H1 (cell line): ENCODE results near the gene ART4. TPM values are rescaled to one million over a fixed set of nuclear protein-coding genes. Genes with fewer than 3 reads are reported as not detected.

ENCODE experiments used
- CTCF ChIA-PET: fragments of 300-600 bp; sonication (Branson Sonifier 250); formaldehyde crosslinking; loops from one replicate; lab custom pipeline; 2021; ENCODE audit not compliant: partially characterized antibody; lab: Charles Lee
- POLR2A ChIA-PET: fragments of 300-600 bp; sonication (Branson Sonifier 250); formaldehyde crosslinking; loops from one replicate; lab custom pipeline; 2021; ENCODE audit warnings: inconsistent platforms; ENCODE audit not compliant: partially characterized antibody; lab: Charles Lee
- DNase-seq, 2 experiments: peaks; one replicate each; pipeline versions ENCODE4 v3.0.0 to v3.0.0-alpha.2; 2010 to 2022; ENCODE audit warnings: low spot score in 2 of 2, low read depth in 1 of 2, mixed read lengths in 1 of 2
- FAIRE-seq: peaks from 2 replicates; lab custom pipeline; 2011; peaks lifted over from hg19 to GRCh38; lab: Jason Lieb, UNC
- H2AFZ ChIP-seq: 2 replicates; pipeline ENCODE4 v1.8.1; 2012; ENCODE audit warnings: low read length, inconsistent platforms
- H2AK5ac ChIP-seq: 2 replicates; pipeline ENCODE4 v1.6.1; 2013; ENCODE audit warnings: low read depth, low read length
- H2BK120ac ChIP-seq: replicated peaks from 2 replicates; pipeline ENCODE3; 2013; ENCODE audit warnings: low read depth, low read length, inconsistent platforms
- H2BK12ac ChIP-seq: 2 replicates; pipeline ENCODE4 v1.6.1; 2013; ENCODE audit warnings: low read depth, low read length
- H2BK15ac ChIP-seq: 2 replicates; pipeline ENCODE4 v1.6.1; 2013; ENCODE audit warnings: low read length
- H2BK20ac ChIP-seq: 2 replicates; pipeline ENCODE4 v1.6.1; 2013; ENCODE audit warnings: low read length
- H2BK5ac ChIP-seq: 2 replicates; pipeline ENCODE4 v1.6.1; 2013; ENCODE audit warnings: low read depth, low read length
- H3K14ac ChIP-seq: 2 replicates; pipeline ENCODE4 v1.6.1; 2013; ENCODE audit warnings: inconsistent platforms; ENCODE audit not compliant: insufficient read length
- H3K18ac ChIP-seq: 2 replicates; pipeline ENCODE4 v1.6.1; 2013; ENCODE audit warnings: low read length; ENCODE audit errors: extremely low read depth
- H3K23ac ChIP-seq: 2 replicates; pipeline ENCODE4 v1.6.1; 2013; ENCODE audit warnings: inconsistent platforms; ENCODE audit not compliant: insufficient read length
- H3K23me2 ChIP-seq: 2 replicates; pipeline ENCODE4 v1.6.1; 2013; ENCODE audit warnings: low read depth, low read length
- H3K27ac ChIP-seq: 2 replicates; pipeline ENCODE4 v1.6.1; 2011; ENCODE audit warnings: low read depth, low read length, inconsistent platforms
- H3K27me3 ChIP-seq, 4 experiments: replicated peaks in 1 of 4; 1 replicate in 1 of 4; 2 replicates in 3 of 4; pipeline versions ENCODE4 v1.6.1 to v1.8.1; 2011 to 2013; ENCODE audit warnings: low read length in 3 of 4, mild to moderate bottlenecking in 3 of 4, inconsistent platforms in 2 of 4, mixed read lengths in 2 of 4, moderate library complexity in 1 of 4; ENCODE audit not compliant: control insufficient read depth in 3 of 4, insufficient read depth in 3 of 4; ENCODE audit errors: extremely low read depth in 1 of 4
- H3K36me3 ChIP-seq, 4 experiments: 2 replicates each; pipeline versions ENCODE4 v1.6.1 to v1.8.1; 2011 to 2013; ENCODE audit warnings: mild to moderate bottlenecking in 4 of 4, low read length in 3 of 4, moderate library complexity in 2 of 4, control low read depth in 1 of 4, inconsistent platforms in 1 of 4; ENCODE audit not compliant: insufficient read depth in 4 of 4, control insufficient read depth in 2 of 4
- H3K4ac ChIP-seq: replicated peaks from 2 replicates; pipeline ENCODE3; 2013; ENCODE audit warnings: low read length, low read depth, mixed read lengths, inconsistent platforms; ENCODE audit not compliant: insufficient read length
- H3K4me1 ChIP-seq, 4 experiments: replicated peaks in 1 of 4; 1 replicate in 1 of 4; 2 replicates in 3 of 4; pipeline versions ENCODE4 v1.6.1 to v1.8.1; 2011 to 2013; ENCODE audit warnings: low read length in 3 of 4, inconsistent platforms in 2 of 4, mixed read lengths in 1 of 4; ENCODE audit not compliant: insufficient read depth in 4 of 4, control insufficient read depth in 3 of 4
- H3K4me2 ChIP-seq, 2 experiments: 2 replicates each; pipeline versions ENCODE4 v1.6.1 to v1.8.1; 2011 to 2013; ENCODE audit warnings: low read depth in 2 of 2, low read length in 2 of 2, control low read depth in 1 of 2, inconsistent platforms in 1 of 2, mild to moderate bottlenecking in 1 of 2; ENCODE audit not compliant: insufficient read depth in 1 of 2
- H3K4me3 ChIP-seq, 4 experiments: fragments of 200-600, 300-600 bp in 1 of 4; sonication (generic), shearing (Covaris generic), sonication (Bioruptor Twin) in 1 of 4; 2 replicates each; pipeline versions ENCODE4 v1.5.1 to v1.8.1; 2011 to 2016; ENCODE audit warnings: low read length in 4 of 4, low read depth in 3 of 4, control low read depth in 2 of 4, inconsistent platforms in 2 of 4, mild to moderate bottlenecking in 2 of 4, mixed read lengths in 1 of 4, moderate library complexity in 1 of 4; ENCODE audit not compliant: insufficient read depth in 2 of 4; ENCODE audit errors: extremely low read depth in 1 of 4
- H3K56ac ChIP-seq: replicated peaks from 2 replicates; pipeline ENCODE3; 2013; ENCODE audit warnings: low read depth, mild to moderate bottlenecking, mixed read lengths, low read length, inconsistent platforms; ENCODE audit not compliant: insufficient read length
- H3K79me1 ChIP-seq: 2 replicates; pipeline ENCODE4 v1.6.1; 2013; ENCODE audit warnings: low read depth, low read length, control low read depth
- H3K79me2 ChIP-seq, 2 experiments: 2 replicates each; pipeline versions ENCODE4 v1.6.1 to v1.8.1; 2012 to 2013; ENCODE audit warnings: low read length in 2 of 2, mild to moderate bottlenecking in 2 of 2, inconsistent platforms in 1 of 2; ENCODE audit not compliant: insufficient read depth in 2 of 2, control insufficient read depth in 1 of 2
- H3K9ac ChIP-seq, 4 experiments: replicated peaks in 1 of 4; 1 replicate in 1 of 4; 2 replicates in 3 of 4; pipeline versions ENCODE4 v1.6.1 to v1.8.1; 2011 to 2013; ENCODE audit warnings: low read depth in 3 of 4, low read length in 3 of 4, control low read depth in 2 of 4, mild to moderate bottlenecking in 2 of 4, moderate library complexity in 2 of 4, inconsistent platforms in 1 of 4; ENCODE audit errors: extremely low read depth in 1 of 4
- H3K9me3 ChIP-seq, 2 experiments: 2 replicates each; pipeline versions ENCODE4 v1.6.1 to v1.8.1; 2012 to 2013; ENCODE audit warnings: mild to moderate bottlenecking in 2 of 2, moderate library complexity in 2 of 2, control low read depth in 1 of 2, inconsistent platforms in 1 of 2, low read depth in 1 of 2, low read length in 1 of 2, mixed read lengths in 1 of 2; ENCODE audit not compliant: insufficient read depth in 2 of 2
- H4K20me1 ChIP-seq, 2 experiments: replicated peaks in 1 of 2; 2 replicates each; pipeline versions ENCODE3 to v1.8.1; 2011 to 2013; ENCODE audit warnings: inconsistent platforms in 2 of 2, low read length in 2 of 2, mild to moderate bottlenecking in 1 of 2; ENCODE audit not compliant: insufficient read depth in 2 of 2, control insufficient read depth in 1 of 2
- H4K5ac ChIP-seq: 2 replicates; pipeline ENCODE4 v1.6.1; 2013; ENCODE audit warnings: low read length, low read depth, mixed read lengths, inconsistent platforms; ENCODE audit not compliant: insufficient read length
- H4K8ac ChIP-seq: 2 replicates; pipeline ENCODE4 v1.8.0; 2013; ENCODE audit warnings: mild to moderate bottlenecking, moderate library complexity, low read length, inconsistent platforms; ENCODE audit not compliant: insufficient read depth; ENCODE audit errors: extremely low read depth
- H4K91ac ChIP-seq: replicated peaks from 2 replicates; pipeline ENCODE3; 2013; ENCODE audit warnings: low read length, mixed read lengths, inconsistent platforms; ENCODE audit not compliant: insufficient read length
- CHD2 ChIP-seq: IDR thresholded peaks from 2 replicates; pipeline ENCODE4 v1.6.1; 2012; ENCODE audit warnings: low read length, improper control_type of control experiment
- CTBP2 ChIP-seq: IDR thresholded peaks from 2 replicates; pipeline ENCODE4 v1.7.0; 2011; ENCODE audit warnings: borderline replicate concordance, mild to moderate bottlenecking, moderate library complexity, mixed read lengths, low read length; ENCODE audit not compliant: insufficient read depth, insufficient read length
- SIRT6 ChIP-seq: IDR thresholded peaks from one replicate; pipeline ENCODE4 v1.7.1; 2012; ENCODE audit warnings: low read length, inconsistent platforms
- SP2 ChIP-seq: IDR thresholded peaks from 2 replicates; pipeline ENCODE4 v1.6.1; 2012; ENCODE audit warnings: mild to moderate bottlenecking, low read length, inconsistent platforms
- polyA plus RNA-seq, 7 experiments: library from polyadenylated mRNA; depleted of rRNA in 3 of 7; stranded (reverse) in 5 of 7; unstranded in 2 of 7; fragments of >200 nt in 5 of 7; fragments of 200-250 nt in 2 of 7; gene quantifications; 1 replicate in 5 of 7; 2 replicates in 1 of 7; 4 replicates in 1 of 7; pipeline versions ENCODE4 v1.2.1 to v1.2.3, GENCODE V29; 2011 to 2013; ENCODE audit warnings: missing spikeins in 2 of 7, mixed read lengths in 2 of 7
- total RNA-seq: library from RNA; stranded (reverse); fragmentation: NEBNext Ultra II Directional; extraction: Animal tissue kit (Norgen Biotek cat#: 25700); gene quantifications from 2 replicates; pipeline ENCODE4 v1.2.1, GENCODE V29; 2021
- TF ChIP-seq, protein P1 (sequence below): IDR thresholded peaks from 2 replicates; pipeline ENCODE4 v1.6.1; 2011; ENCODE audit warnings: low read depth, mild to moderate bottlenecking, low read length; ENCODE audit not compliant: insufficient read depth

Gene ART4
- total and polyA plus RNA-seq, 2 of the 8 experiments (the other 6 are each of a cell fraction or from before 2014, with no cell fraction given): not detected

DNA sequence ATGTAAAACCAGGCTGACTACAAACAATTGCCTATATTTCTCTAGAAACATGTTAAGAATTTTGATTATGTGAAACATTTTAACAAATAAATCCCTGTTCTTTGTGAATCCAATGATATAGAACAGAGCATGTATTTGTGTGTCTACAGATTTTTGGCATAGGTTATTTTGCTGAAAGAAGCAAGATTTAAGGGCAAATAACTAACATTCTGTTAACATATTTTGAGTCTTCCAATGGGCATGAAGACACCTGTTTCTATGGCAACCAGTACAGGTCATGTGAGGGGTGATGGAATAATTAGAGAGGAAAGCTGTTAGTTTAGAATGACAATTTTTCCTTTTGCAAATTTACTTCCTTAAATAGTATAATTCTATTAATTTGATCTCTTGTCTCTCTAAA, 8.8 kb downstream of the ART4 start:
- Histone ChIP-seq H2BK12ac (no peak overlapping the region), H3K23ac (no peak overlapping the region), H3K18ac (no peak overlapping the region), H3K27me3 (no peaks in the 10 kb centered on the region), H3K4me2 (no peak overlapping the region), H2BK15ac (no peak overlapping the region), H4K8ac (no peak overlapping the region), H2AK5ac (no peak overlapping the region), H3K36me3 (no peaks in the 10 kb centered on the region), H2AFZ (no peak overlapping the region), H3K9me3 (no peaks in the 10 kb centered on the region), H4K91ac (no peak overlapping the region), H3K4me1 (no peaks in the 10 kb centered on the region), H3K9ac (no peak overlapping the region), H3K4me3 (no peak overlapping the region), H3K56ac (no peak overlapping the region), H3K27ac (no peak overlapping the region), H3K79me2 (no peaks in the 10 kb centered on the region), H3K4ac (no peak overlapping the region), H3K79me1 (no peaks in the 10 kb centered on the region), H4K5ac (no peak overlapping the region), H4K20me1 (no peaks in the 10 kb centered on the region), H2BK20ac (no peak overlapping the region), H3K23me2 (no peaks in the 10 kb centered on the region), H2BK5ac (no peak overlapping the region), H2BK120ac (no peak overlapping the region), H3K14ac (no peak overlapping the region)
- FAIRE-seq (no peak), DNase-seq (no peak)
- ChIA-PET CTCF (interaction anchor here (0.9 to 1.2 kb wide), 2 partner anchors 58 to 111 kb away, joined by 3 read pairs; no protein-coding TSS in a partner anchor), POLR2A (no interaction called here)
- TF ChIP-seq, protein P1, sequence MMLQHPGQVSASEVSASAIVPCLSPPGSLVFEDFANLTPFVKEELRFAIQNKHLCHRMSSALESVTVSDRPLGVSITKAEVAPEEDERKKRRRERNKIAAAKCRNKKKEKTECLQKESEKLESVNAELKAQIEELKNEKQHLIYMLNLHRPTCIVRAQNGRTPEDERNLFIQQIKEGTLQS: no peak
- TF ChIP-seq CTBP2: no peak
- no peak for TF ChIP-seq SIRT6
- no peak for TF ChIP-seq SP2
- no peak for TF ChIP-seq CHD2
